ENCODE measurements around the gene ZNF597.

The ZNF597 gene

GRCh38 chr16:3444032-3444388 is 706 bp upstream of the ZNF597 start:
- DNase-seq, result peak; percentile 38

GRCh38 chr16:3439637-3440036 is 3.7 kb downstream of the ZNF597 start:
- DNase-seq, result no peak

- no peak for DNase-seq
These were observed 8.9 kb downstream of the ZNF597 start for GRCh38 chr16:3434373-3434772.

GRCh38 chr16:3431779-3432219 is 11.5 kb downstream of the ZNF597 start:
- DNase-seq, result peak; percentile 45

GRCh38 chr16:3413730-3414379 is 29.4 kb downstream of the ZNF597 start:
- DNase-seq, result no peak

- DNase-seq, result no peak
These were observed 34.6 kb downstream of the ZNF597 start for GRCh38 chr16:3408561-3409197.

- no peak for DNase-seq
These were observed 41.4 kb downstream of the ZNF597 start for GRCh38 chr16:3401719-3402397.

GRCh38 chr16:3400779-3401688 is 42.3 kb downstream of the ZNF597 start, which contains the start of the genes ZNF174 and ZSCAN32:
Gene ZNF174, plus strand, starts transcription at chr16:3401215. Its CDS starts 790 bp downstream, at chr16:3402005.
Gene ZSCAN32, minus strand, starts transcription at chr16:3401004. Its CDS starts 3,447 bp downstream, at chr16:3397557.
- peak; percentile 100 for DNase-seq

GRCh38 chr16:3400446-3400778 is 42.9 kb downstream of the ZNF597 start:
- no peak for DNase-seq

GRCh38 chr16:3389663-3390338 is 53.5 kb downstream of the ZNF597 start:
- DNase-seq, result no peak

GRCh38 chr16:3388325-3388724 is 55.0 kb downstream of the ZNF597 start:
- no peak for DNase-seq

- DNase-seq, result no peak
These were observed 60.3 kb downstream of the ZNF597 start for GRCh38 chr16:3383045-3383448.

Measured in femur (tissue), 1 donor.